HG03565 (cell line): Measurements from ENCODE around the gene APPL2.

Source experiments
- ATAC-seq: cut with Tn5 transposase; IDR thresholded peaks from one replicate; pipeline ENCODE4 v1.9.1; 2021; ENCODE audit warnings: mild to moderate bottlenecking, moderate library complexity; ENCODE audit not compliant: unreplicated experiment

Gene APPL2, protein sequence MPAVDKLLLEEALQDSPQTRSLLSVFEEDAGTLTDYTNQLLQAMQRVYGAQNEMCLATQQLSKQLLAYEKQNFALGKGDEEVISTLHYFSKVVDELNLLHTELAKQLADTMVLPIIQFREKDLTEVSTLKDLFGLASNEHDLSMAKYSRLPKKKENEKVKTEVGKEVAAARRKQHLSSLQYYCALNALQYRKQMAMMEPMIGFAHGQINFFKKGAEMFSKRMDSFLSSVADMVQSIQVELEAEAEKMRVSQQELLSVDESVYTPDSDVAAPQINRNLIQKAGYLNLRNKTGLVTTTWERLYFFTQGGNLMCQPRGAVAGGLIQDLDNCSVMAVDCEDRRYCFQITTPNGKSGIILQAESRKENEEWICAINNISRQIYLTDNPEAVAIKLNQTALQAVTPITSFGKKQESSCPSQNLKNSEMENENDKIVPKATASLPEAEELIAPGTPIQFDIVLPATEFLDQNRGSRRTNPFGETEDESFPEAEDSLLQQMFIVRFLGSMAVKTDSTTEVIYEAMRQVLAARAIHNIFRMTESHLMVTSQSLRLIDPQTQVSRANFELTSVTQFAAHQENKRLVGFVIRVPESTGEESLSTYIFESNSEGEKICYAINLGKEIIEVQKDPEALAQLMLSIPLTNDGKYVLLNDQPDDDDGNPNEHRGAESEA

DNA sequence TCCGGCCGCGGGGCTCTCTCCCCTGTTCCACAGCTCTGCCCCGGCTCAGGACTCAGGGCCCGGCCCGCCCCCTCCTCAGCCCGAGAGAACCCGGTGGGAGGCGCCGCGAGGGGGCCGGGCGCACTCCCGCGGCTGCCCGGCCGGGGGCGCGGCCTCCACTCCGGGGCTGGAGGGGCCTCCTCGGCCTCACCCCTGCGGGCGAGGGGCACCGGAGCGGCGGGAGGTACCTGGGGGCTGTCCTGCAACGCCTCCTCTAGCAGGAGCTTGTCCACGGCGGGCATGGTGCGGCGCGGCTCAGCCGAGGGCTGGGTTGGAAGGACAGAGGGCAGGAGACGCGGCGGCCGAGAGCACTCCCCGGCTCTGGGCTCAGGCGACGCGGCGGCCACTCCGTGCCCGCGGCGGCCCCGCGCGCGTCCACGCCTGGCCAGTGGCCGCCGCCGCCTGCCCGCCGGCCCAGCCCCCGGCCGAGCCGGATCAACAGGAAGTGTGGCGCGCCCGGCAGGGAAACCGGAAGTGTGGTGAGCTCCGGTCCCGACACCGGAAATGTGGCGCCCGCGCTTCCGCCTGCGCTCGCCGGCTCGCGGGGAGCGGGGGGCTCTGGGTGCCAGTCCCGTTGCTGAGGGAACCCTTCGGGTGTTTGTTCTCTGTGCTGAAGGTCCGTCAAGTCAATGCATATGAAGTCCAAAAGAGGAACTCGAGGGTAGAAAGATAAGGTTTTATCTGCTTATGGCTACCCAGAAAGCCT, at the start of gene APPL2:
Gene APPL2, minus strand, starts transcription at position 443 of the 745 bp plus-strand sequence. Its CDS starts 162 bp downstream, at position 281.
- ATAC-seq, result peak; percentile 73

DNA sequence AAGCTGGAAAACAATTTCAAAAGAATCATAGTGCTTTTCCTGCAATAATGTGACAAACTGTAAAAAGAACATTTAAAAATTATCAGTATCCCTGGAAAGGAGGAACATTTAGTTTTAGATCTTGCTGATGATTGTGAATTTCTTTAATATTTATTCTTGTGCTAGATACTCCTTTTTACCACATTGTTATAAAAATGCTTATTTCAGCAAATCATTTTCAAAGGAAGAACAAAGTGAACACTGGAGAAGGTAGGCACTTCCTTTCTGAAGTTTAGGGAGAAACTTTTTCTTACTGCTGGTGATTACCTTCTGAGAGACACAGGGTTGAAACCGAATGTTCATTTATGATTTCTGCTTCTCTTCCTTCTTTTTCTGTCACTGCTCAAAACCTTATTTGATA, 49.4 kb upstream of the APPL2 start:
- no peak for ATAC-seq

DNA sequence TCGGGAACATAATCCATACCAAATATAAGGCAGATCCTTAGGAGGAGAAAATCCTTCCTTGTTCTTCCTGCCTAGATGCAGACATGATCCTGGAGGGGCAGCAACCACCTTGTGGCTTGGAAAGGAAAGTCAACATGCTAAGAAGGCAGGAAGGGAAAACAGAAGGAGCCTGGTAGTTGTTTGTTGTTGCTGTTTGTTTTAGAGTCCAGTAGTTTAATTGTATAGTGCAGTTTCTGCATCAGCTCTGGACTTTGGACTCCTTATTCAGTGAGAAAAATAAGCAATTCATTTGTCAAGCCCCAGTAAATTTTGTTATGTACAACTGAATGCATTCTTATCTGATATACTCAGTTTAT, 45.7 kb upstream of the APPL2 start:
- ATAC-seq, result no peak

DNA sequence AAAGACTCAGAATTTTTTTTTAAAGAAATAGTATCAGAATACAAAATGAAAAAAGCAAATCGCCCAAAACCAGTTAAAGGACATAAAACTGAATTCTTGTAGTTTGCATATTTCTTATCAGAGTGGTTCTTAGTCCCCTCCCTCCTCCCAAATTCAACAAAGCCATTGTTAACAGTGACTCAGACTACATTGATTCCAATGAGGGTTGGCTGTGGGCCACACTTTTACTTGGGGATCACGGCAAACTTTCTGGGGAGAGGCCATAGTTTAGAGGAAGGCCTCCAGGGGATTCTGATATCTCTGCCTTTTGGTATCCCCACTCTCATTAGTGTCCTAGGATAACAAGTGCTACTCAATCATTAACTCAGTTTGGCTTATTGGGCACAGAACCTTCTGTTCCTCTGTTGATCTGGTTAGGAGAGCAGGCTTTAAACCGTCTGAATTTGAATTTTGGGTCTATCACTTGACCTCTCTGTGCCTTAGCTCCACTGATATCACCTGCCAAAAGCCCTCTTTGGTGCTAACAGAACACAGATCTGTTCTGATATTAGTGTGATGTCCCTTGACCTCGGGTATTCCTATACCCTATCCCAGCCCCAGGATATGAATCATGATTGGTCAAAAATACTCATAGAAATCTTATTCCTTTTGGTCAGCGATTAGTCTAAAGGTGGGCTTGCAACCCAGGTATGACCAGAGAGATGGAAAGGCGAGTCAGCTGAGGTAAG, 45.2 kb upstream of the APPL2 start:
- ATAC-seq, result no peak

DNA sequence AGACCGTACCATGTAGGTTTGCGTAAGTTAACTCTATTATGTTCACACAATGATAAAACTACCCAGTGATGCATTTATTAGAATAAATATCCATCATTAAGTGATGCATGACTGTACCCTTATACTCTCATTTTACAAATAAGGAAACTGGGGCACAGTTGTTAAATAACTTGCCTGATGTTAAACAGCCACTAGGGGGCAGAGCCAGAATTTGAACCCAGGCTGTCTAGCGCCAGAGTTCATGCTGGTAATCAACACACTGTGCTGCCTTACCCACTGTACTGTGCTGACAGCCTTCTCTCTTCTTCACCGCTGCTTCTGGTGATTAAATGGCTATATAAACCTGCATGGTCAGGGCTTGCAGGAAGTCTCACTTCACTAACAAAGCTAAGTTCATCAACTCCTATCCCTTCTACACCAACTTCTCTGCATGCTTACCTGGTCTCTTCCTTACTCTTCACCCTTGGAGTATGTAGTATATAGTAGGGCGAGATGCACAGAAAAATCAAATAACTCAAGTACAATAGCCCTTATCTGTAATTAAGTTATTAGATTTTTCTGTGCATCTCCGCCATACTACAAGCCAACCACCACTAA, 43.6 kb upstream of the APPL2 start:
- no peak for ATAC-seq

DNA sequence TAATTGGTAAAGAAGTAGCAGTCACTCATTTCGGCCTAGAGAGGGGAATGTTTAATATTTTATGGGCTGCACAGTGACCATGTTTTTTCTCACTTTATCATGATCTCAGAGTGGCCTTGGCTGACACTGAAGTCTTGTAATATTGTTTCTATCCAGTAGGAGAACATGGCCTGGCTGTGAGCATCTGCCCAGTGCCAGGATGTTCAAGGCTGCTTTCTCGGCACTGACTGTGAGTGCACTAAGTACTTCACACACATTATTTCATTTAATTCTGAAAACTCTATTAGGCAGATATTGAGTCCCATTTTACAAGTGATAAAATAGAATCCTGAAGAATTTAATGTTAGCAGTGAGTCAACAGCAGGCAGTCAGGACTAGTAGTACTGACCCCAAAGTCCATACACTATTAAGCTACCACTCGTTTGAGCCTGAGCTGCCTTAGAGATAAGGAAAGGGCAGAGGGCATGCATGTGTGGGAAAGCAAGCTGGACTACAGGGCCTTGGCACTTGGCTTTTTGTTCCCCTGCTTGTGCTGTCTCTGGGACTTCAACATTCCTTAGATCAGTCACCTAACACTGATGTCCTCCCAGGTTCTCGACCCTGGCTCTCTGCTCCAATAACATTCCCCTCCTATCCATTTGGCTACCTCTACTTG, 42.2 kb upstream of the APPL2 start:
- ATAC-seq, result no peak

DNA sequence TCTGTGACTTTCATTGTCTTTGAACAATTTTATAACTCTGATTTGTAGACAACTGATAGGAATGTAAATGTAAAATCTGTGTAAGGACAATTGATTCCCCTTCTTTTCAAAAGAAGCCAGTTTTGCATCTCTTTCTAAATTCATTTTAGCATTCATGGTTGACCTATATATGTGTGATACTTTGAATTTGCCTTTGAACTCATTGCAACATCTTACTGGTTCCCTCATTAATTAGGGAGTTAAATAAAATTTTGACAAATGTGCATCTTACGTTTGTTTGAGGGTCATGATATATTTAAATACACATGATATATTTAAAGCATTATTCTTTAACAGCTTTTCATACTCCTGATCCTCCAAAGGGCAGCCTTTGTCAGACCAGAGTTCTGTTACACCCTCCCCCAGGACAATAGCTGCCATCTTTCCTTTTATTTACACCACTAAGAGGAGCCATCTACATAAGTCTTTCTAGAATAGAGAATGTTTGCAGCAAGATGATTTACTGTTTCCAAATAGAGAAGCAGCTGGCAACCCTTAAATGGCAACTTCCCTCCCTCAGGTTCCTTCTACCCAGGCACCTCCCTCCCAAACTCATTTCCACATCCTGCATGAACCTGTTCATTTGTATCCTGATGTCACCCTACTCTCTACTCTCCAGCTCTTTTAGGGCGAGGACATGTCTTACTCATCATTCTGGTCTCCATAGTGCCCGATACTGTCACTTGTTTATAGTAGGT, 40.2 kb upstream of the APPL2 start:
- no peak for ATAC-seq

DNA sequence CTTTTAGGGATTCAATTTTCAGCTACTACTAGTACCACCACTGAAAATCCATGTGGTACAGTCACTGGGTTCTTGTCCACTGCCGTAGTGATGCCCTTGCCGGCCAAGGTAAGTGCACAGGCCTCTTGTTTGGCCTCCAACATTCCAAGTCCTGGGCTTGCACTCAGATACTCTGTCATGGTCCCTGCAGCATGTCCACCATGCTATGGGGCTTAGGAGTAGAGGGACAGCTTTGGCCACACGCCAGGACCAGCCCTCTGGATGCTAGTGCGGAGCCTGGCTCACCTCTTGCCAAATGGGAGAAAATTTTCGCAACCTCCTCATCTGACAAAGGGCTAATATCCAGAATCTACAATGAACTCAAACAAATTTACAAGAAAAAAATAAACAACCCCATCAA, 38.6 kb upstream of the APPL2 start:
- ATAC-seq, result no peak

DNA sequence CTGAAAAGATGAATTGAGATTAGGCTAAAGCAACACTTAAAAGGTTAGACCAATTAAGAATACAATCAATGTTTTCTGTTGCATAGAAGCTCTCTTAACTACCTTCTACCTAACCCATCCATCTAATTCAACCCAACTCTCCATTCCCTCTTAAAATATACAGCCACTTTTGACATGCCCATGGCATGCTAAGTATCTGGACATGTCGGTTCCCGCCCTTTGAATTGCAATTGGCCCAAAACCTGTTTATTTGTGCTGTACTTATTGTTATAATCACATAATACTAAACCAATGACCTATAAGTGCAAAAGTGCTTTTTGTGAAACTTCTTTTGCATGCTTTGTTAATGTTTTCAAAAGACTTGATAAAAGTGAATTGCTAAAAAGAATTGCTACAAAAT, 37.6 kb upstream of the APPL2 start:
- no peak for ATAC-seq

DNA sequence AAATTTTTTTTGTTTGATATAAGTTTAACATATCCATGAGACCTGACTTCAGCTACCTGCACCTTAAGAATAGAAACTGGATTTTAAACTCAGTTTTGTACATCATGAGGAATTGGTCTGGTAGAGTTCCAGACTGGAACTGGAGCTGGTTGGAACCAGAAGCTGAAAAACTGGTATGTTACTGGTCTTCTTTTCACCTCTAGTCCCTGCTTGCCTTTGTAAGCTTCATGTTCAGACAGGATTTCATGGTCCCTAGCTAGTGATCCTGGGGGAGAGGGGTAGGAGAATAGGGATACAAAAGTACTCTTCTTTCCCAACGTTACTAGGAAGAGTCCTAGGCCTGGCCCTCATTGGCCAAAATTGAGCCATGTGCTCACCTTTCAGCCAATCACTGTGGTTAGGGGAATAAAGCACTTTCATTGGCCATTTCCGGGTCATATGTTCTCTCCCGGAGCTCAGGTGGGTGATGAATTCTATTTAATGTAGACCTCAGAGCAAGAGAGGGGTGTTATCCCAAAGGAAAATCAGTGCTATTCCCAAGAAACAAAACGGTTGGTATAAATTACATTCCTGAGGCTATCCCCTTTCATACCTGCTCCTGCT, 36.9 kb upstream of the APPL2 start:
- no peak for ATAC-seq

DNA sequence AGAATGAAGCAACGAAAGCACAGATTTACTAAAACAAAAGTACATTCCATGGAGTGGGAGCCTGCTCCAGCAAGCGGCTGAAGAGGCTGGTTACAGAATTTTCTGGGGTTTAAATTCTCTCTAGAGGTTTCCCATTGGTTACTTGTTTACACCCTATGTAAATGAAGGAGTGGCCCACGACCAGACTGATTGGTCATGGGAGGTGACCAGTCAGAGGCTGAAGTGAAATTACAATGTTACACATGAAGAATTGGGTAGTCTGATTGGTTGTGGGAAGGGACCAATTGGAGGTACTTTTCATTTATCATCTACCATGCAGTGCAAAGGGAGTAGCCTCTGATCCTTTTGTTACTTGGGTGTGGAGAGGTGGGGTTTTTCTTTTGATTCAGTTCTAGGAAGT, 36.2 kb upstream of the APPL2 start:
- ATAC-seq, result no peak

DNA sequence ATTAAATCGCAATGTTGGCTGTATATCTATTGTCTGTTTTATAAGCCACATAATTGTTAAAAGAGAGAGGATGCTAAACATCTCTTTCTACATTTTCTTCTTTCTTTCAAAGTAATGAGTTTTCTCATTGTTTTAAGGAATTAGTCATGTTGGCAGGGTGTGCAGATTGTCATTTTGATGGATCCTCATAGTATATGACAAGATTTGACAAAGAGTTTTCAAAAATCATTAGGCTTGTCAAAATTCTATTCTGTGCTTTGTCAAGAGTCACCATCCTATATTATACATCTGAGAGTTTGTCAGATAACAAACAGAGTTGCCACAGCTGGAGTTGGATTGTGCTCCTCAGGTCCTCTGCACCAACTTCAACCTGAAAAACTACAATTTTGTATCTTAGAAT, 35.4 kb upstream of the APPL2 start:
- ATAC-seq, result no peak

DNA sequence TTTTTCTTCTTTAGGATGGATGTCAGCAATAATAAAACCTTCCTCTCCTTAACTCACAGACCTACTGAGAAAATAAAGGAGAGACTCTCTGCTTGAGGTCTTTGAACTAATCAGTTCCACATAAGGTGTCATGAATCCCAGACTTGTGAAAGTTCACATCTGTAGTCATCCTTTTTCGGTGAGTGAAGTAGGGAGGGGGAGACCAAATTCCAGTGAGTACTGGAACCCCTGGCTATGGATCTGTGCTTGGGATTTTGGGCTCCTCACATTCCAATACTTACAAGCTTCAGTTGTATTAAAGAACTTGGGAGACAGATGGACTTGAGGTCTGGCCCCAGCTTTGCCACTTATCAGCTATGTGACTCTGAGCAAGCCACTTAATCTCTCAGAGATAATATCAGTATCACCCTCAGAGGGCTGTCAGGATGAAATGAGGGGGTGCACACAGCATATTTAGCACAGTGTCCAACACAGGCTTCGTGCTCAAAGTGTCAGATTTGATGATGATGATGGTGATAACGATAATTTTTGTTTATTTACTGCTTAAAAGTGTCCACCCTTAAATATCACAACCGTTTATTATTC, 34.8 kb upstream of the APPL2 start:
- ATAC-seq, result no peak

DNA sequence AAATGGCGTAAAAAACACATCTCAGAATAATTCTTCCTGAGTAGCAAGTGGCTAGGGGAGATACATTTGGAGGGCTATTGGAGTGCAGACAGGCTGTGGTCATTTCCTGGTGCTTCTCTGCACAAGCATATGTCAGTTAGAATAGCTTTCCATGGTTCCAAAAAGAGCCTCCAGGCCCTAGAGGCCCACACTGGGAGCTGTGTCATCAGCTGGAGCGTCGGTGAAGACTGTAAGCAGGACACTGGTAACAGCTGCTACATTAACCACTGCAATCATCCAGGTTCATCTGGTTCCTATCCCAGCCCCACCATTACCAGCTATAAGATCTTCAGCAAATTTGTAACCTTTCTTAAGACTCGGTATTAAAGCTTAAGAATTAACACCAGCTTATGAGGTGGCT, 31.7 kb upstream of the APPL2 start:
- no peak for ATAC-seq

DNA sequence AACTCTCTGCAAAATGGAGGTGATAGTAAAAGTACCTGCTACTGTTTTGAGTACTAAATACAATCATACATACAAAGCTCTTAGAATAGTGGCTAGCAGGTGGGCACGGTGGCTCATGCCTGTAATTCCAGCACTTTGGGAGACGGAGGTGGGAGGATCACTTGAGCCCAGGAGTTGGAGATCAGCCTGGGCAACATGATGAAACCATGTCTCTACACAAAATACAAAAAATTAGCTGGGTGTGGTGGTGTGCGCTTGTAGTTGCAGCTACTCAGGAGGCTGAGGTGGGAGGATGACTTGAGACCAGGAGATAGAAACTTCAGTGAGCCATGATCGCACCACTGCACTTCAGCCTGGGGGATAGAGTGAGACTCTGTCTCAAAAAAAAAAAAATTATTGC, 28.8 kb upstream of the APPL2 start:
- no peak for ATAC-seq

DNA sequence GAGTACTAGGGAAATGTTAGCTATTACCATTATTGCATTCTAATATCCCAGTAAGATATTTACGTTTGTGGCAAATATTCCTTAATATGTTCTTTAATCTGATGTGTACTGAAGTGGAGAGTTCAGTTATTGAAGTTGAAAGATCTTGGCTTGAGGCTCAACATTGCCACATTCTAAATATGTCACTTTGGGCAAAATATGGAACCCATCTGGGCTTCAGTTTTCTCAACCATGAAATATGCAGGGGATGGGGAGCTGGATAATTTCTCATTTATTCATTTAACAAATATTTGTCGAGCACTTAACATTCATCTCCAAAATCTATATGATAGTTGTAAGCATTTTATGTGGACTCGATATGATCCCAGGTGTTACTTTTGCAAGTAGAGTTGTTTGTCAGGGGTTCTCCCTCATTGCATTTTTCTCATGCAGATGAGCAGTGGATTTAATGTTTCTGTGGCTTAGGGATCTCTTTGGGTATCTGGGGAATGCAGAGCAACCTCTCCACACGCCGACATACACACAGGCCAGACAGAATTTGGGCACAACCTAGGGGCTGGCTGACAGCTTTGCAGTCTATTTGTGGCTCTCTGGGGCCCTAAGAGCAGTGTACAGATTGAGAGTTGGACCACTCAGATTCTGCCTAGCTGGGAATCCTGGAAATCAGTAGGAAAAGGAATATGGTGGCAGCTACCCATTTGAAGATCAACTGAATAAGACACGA, 26.6 kb upstream of the APPL2 start:
- ATAC-seq, result no peak

DNA sequence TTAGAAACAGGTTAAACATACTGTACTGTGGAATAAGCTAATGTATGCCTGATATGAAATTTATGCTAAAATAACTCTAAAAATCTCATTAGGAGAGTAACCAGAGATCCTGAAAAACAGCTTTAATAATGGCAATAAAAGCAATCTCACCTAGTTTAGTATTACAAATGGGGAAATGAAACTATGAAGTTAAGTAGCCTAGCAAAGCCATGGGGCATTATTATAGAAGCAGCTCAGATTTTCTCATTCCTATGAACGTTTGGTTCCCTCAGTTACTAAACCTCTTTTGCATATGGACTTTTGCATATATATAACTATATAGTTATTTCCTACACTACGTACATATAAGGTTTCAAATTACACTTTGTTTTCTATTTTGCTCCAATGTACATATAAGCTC, 25.0 kb upstream of the APPL2 start:
- no peak for ATAC-seq

DNA sequence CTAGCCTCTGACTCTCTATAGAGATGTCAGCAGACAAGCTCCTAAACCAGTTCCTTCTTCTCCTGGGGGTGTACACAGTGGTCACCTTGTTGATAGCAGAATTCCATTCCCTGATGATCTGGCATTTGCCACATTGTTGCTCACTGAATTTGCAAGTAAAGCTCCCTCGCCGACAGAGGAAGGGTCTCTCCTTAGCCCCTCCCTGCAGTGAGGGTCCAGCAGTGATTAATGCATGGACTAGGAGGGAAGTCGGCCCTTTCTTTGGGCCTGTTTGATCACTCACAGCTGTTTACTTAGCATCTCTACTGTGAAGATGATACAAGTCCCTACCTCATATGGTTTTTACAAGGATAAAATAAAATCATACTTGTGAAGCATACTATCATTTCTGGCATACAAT, 23.3 kb upstream of the APPL2 start:
- no peak for ATAC-seq
